NCI-H748 (cell line): Measurements from ENCODE around the gene SCCPDH.
A peak's percentile ranks its signal among the peaks of the same experiment; 100 is the strongest.
"Not testable (repeated sequence)": the region's sequence is repeated elsewhere in the genome, so short reads cannot be mapped to it uniquely, and the experiment has no call there.

Experiments
- DNase-seq: peaks from one replicate; lab custom pipeline; 2025; ENCODE audit not compliant: unreplicated experiment; lab: John Stamatoyannopoulos, UW

Gene SCCPDH

GRCh38 chr1:246798606-246799496, 74.6 kb downstream of the SCCPDH start:
- peak; percentile 24 for DNase-seq

- DNase-seq = no peak
These were observed 76.1 kb downstream of the SCCPDH start for GRCh38 chr1:246800356-246800755.

- DNase-seq = no peak
These were observed 76.5 kb downstream of the SCCPDH start for GRCh38 chr1:246800756-246801155.

DNA sequence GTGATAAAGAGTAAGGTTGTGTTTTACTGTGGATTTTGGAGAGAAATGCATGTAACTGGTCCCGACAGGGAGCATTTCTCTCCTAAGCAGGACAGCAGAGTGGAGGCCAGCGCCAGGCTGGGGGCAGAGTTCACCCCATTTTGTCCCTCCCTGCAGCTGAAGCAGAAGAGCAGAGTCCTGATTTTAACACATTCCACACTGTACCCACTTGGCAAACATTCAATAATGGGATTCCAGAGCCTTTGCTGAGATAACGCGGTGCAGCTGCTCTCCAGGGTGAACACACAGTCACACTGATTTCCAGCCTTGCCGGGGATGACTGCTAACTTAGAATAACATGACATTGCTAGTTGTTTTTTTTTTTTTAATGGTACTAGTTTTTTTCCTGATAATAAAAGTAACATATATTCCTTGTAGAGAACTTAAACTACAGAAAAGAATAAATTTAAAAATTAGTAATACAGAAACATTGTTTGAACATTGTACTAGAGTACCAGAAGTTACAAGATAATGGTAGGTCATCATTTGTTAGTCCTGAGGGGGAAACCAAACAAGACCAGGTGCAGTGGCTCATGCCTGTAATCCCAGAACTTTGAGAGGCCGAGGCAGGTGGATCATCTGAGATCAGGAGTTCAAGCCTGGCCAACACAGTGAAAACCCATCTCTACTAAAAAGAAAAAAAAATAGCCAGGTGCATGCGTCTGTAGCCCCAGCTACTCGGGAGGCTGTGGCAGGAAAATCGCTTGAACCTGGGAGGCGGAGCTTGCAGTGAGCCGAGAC, 77.2 kb downstream of the SCCPDH start:
- no peak for DNase-seq

- no peak for DNase-seq
These were observed 79.2 kb downstream of the SCCPDH start for GRCh38 chr1:246803373-246803772.

DNA sequence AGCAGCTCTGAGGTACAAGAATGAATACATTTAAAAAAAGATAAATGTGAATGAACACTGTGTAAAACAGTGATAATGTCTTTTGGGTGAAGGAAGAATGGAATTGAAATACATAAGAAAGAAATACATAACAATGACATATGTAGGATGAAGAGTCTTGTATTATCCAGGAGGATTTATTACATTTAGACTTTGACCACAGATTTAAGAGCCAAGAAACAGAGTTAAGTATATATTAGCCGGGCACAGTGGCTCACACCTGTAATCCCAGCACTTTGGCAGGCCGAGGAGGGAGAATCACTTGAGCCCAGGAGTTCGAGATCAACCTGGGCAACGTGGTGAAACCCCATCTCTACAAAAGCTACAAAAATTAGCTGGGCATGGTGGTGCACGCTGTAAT, 79.7 kb downstream of the SCCPDH start:
- DNase-seq = no peak

- DNase-seq = peak; percentile 8
These were observed 81.0 kb downstream of the SCCPDH start for GRCh38 chr1:246805135-246805716.

GRCh38 chr1:246809473-246809872, 85.3 kb downstream of the SCCPDH start:
- no peak for DNase-seq

DNA sequence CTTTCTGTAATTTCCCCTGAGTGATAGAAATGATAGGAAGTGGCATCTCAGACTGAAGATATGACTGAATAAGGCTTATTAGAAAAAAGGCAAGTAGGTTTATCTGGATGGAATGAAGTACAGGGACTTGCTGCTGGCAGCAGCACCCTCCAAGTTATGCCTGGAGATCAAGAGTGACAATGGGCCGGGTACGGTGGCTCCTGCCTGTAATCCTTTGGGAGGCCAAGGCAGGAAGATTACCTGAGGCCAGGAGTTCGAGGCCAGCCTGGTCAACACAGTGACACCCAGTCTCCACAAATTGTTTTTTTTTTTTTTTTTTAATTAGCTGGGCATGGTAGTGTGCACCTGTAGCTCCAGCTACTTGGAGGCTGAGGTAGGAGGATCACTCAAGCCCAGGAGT, 87.8 kb downstream of the SCCPDH start:
- DNase-seq = no peak

DNA sequence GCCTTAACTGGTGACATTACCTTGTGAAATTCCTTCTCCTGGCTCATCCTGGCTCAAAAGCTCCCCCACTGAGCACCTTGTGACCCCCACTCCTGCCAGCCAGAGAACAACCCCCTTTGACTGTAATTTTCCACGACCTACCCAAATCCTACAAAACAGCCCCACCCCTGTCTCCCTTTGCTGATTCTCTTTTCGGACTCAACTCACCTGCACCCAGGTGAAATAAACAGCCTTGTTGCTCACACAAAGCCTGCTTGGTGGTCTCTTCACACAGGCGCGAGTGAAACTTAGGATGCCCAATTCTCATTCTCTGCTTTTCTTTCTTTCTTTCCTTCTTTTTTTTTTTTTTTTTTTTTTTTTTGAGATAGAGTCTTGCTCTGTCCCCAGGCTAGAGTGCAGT, 89.1 kb downstream of the SCCPDH start:
- not testable (repeated sequence) for DNase-seq

DNA sequence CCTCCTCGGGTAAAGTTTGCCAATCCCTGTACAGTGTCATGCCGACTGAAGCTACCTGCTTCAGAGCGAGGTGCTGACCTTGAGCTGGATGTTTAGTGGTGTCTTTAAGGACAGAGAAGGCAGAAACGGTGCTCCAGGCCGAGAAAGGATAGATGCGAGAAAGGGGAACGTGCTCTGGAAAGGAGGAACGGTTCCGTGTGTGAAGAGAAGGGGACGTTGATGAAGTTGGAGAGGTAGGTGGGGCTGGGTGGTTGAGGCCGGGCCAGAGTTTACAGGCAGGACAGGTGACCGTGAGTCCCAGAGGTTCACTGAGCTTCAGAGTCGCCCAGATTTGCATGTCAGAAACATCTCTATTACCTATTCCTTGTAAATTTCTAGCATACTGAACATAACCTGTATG, 90.7 kb downstream of the SCCPDH start:
- DNase-seq = no peak

GRCh38 chr1:246815693-246816270, 91.6 kb downstream of the SCCPDH start:
- DNase-seq = no peak
